ENCODE results near the gene BSCL2.

DNA sequence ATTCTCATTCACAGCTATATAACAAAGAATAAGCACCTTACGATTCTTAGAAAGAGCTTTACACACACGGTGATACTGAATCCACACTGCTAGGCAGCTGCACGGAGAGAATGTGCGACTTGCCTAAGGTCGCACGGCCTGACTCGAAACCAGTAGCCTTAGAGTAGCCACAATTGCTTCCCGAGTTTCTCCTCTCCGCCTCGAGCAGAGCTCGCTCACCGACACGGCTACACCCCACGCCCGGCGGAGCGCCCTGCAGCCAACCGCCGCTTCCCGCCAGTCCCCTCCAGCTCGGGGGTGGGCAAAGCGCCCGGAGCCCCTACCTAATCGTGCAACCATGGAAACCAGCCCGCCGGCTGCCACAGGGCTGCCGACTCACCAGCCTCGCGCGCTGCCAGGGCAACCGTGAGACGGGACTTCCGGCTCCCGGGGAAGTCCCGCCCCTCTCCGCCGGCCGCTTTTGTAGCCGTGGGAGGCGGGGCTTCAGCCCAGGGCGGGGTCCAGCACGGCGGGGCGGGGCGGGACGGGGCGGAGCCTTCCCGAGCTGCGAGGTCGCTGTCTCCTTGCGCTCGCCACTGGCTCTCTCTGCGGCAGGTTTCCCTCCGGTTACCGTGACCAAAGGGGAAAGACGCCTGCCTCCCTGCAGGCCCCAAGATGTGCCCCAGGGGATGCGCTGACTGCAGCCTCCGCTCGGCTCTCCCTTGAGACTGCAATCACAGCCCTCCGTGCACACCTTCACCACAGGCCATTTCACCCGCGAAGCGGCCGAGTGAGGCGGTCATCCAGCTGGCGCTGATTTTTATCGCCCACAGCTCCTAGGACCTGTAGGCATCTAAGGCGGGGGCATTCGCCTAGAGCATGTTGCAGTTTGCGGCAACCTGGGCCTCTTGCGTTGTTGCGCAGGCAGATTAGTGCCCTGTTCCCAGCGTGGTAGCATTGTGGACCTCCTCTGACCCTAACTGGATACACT, 1.1 kb downstream of the BSCL2 start:
- TF ChIP-seq, protein P1, sequence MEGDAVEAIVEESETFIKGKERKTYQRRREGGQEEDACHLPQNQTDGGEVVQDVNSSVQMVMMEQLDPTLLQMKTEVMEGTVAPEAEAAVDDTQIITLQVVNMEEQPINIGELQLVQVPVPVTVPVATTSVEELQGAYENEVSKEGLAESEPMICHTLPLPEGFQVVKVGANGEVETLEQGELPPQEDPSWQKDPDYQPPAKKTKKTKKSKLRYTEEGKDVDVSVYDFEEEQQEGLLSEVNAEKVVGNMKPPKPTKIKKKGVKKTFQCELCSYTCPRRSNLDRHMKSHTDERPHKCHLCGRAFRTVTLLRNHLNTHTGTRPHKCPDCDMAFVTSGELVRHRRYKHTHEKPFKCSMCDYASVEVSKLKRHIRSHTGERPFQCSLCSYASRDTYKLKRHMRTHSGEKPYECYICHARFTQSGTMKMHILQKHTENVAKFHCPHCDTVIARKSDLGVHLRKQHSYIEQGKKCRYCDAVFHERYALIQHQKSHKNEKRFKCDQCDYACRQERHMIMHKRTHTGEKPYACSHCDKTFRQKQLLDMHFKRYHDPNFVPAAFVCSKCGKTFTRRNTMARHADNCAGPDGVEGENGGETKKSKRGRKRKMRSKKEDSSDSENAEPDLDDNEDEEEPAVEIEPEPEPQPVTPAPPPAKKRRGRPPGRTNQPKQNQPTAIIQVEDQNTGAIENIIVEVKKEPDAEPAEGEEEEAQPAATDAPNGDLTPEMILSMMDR (IDR thresholded peaks at IDR 0.05), result no peak
- TF ChIP-seq POLR2A (IDR thresholded peaks at IDR 0.05), result peak in 1 of 2 donors; percentile 66

Measured in thyroid gland (tissue), 4 donors.